CD8-positive, alpha-beta memory T cell (primary cell): ENCODE measurements around the gene LRRC3. TPM values are rescaled to one million over a fixed set of nuclear protein-coding genes. Genes with fewer than 3 reads are reported as not detected.
"Not testable (repeated sequence)": the region's sequence is repeated elsewhere in the genome, so short reads cannot be mapped to it uniquely, and the experiment has no call there.

Source experiments
- CTCF ChIA-PET: fragments of 350-600 bp; sonication (Branson Sonifier 250); formaldehyde crosslinking; loops from one replicate; lab custom pipeline; 2021; ENCODE audit warnings: antibody characterized with exemption; lab: Charles Lee
- POLR2A ChIA-PET: fragments of 350-600 bp; sonication (Branson Sonifier 250); formaldehyde crosslinking; loops from one replicate; lab custom pipeline; 2021; ENCODE audit warnings: antibody characterized with exemption; lab: Charles Lee
- DNase-seq, 5 donors: peaks; one replicate each; pipeline versions ENCODE4 v3.0.0 to v3.0.0-alpha.2; 2020 to 2022; ENCODE audit warnings: mixed read lengths in 1 of 5
- H3K27ac ChIP-seq: one replicate; pipeline ENCODE4 v1.7.0; 2013; ENCODE audit warnings: low read depth, mild to moderate bottlenecking, low read length, moderate library complexity
- H3K27me3 ChIP-seq: 2 replicates; pipeline ENCODE4 v1.7.0; 2013; ENCODE audit warnings: low read length, mild to moderate bottlenecking; ENCODE audit not compliant: insufficient read depth, poor library complexity, severe bottlenecking
- H3K36me3 ChIP-seq: 2 replicates; pipeline ENCODE4 v1.7.0; 2013; ENCODE audit warnings: mild to moderate bottlenecking, low read length, moderate library complexity; ENCODE audit not compliant: insufficient read depth
- H3K4me1 ChIP-seq: 2 replicates; pipeline ENCODE4 v1.7.0; 2013; ENCODE audit warnings: mild to moderate bottlenecking, low read length, moderate library complexity; ENCODE audit not compliant: insufficient read depth
- H3K4me3 ChIP-seq: 2 replicates; pipeline ENCODE4 v1.7.0; 2013; ENCODE audit warnings: mild to moderate bottlenecking, low read length
- H3K9me3 ChIP-seq: 2 replicates; pipeline ENCODE4 v1.7.0; 2013; ENCODE audit warnings: mild to moderate bottlenecking, low read length
- H3K27ac Mint-ChIP-seq, 8 donors: one replicate each; pipeline ENCODE4 v1.8.0; 2020 to 2021; ENCODE audit warnings: mixed read lengths in 8 of 8, mild to moderate bottlenecking in 6 of 8, inconsistent platforms in 3 of 8, moderate library complexity in 3 of 8
- H3K27me3 Mint-ChIP-seq, 2 donors: one replicate each; pipeline ENCODE4 v1.8.0; 2020 to 2021; ENCODE audit warnings: mixed read lengths in 2 of 2, mild to moderate bottlenecking in 1 of 2, moderate library complexity in 1 of 2
- H3K36me3 Mint-ChIP-seq, 3 donors: one replicate each; pipeline ENCODE4 v1.8.0; 2020 to 2021; ENCODE audit warnings: mixed read lengths in 3 of 3, inconsistent platforms in 1 of 3, mild to moderate bottlenecking in 1 of 3
- H3K4me1 Mint-ChIP-seq, 3 donors: one replicate each; pipeline ENCODE4 v1.8.0; 2020 to 2021; ENCODE audit warnings: mixed read lengths in 3 of 3, inconsistent platforms in 1 of 3, mild to moderate bottlenecking in 1 of 3
- H3K4me3 Mint-ChIP-seq, 7 donors: one replicate each; pipeline ENCODE4 v1.8.0; 2020 to 2021; ENCODE audit warnings: mixed read lengths in 7 of 7, mild to moderate bottlenecking in 6 of 7, moderate library complexity in 4 of 7, inconsistent platforms in 2 of 7
- H3K9me3 Mint-ChIP-seq, 5 donors: one replicate each; pipeline ENCODE4 v1.8.0; 2020 to 2022; ENCODE audit warnings: mixed read lengths in 5 of 5, mild to moderate bottlenecking in 3 of 5, moderate library complexity in 2 of 5, inconsistent platforms in 1 of 5
- polyA plus RNA-seq: library from polyadenylated mRNA; unstranded; fragments of 300-500 nt; fragmentation: Illumina TruSeq; gene quantifications from one replicate; pipeline ENCODE4 v1.2.3, GENCODE V29; 2021
- total RNA-seq, 2 experiments: library from RNA; stranded (reverse); gene quantifications; one replicate each; pipeline ENCODE4 v1.2.3, GENCODE V29; 2021

Gene LRRC3
- total and polyA plus RNA-seq, 3 experiments from 2014 or later = 0.17 to 0.90 (median 0.80) TPM

DNA sequence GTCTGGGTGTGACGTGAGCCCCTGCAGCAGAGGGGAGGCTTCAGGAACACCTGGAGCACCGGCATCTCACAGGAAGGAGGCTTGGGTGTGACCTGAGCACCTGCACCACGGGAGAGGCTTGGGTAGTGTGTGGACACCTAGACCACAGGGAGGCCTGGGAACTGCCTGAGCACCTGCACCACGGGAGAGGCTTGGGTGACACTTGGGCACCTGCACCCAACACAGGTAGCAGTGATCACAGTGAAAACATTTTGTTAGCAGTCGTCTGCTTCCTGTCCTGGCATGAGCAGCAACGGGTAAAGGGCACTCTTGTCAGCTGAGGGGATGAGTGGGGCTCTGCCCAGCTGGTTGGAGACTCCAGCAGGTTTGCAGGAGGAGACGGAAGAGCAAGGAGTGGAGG lies 22.4 kb downstream of the LRRC3 start:
- no peaks in the 10 kb centered on the region for H3K36me3 ChIP-seq
- Mint-ChIP-seq H3K36me3 (no peaks in the 10 kb centered on the region), H3K27me3 (peaks cover 0 to 6% of the 10 kb centered on the region in 2 donors), H3K4me1 (peaks cover 3 to 7% (median 3%) of the 10 kb centered on the region in 3 donors), H3K4me3 (no peak overlapping the region), H3K27ac (no peak overlapping the region), H3K9me3 (no peaks in the 10 kb centered on the region)
- POLR2A ChIA-PET = no interaction called here
- no peak for DNase-seq
- no peaks in the 10 kb centered on the region for H3K4me1 ChIP-seq
- CTCF ChIA-PET = no interaction called here
- H3K4me3 ChIP-seq = no peak overlapping the region
- no peak overlapping the region for H3K27ac ChIP-seq
- H3K27me3 ChIP-seq = no peaks in the 10 kb centered on the region
- no peaks in the 10 kb centered on the region for H3K9me3 ChIP-seq

DNA sequence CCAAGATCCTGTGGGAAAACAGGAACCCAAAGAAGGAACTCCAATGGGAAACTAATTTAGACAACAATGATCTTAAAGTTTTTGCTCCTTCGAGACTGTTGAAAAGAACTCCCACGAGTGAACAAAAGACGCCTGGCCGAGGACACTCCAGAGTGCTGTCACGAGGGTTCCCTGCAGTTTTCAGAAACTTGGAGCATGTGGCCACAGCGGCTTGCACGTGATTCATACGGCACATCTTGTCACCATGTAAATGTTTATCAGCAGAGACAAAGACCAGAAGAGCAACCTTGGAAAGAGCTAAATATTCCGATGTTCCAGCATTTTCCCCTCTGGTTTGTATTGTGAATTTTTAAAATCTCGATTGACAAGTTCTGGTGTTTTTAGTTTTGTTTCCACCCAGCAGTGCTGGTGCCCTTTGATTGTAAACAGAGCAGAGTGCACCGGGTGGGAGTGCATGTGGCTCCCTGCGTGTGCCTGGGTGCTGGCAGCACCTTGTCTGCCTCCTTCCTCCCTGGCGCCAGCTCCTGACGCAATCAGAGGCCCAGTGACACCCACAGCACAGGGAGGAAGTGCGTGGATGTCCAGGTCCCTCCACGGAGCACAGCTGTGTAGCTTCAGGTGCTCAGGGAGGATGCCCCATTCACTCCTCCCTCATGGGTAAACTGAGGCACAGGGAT lies 23.0 kb downstream of the LRRC3 start:
- POLR2A ChIA-PET = no interaction called here
- Histone ChIP-seq H3K36me3 (no peaks in the 10 kb centered on the region), H3K27ac (no peak overlapping the region), H3K27me3 (no peaks in the 10 kb centered on the region), H3K4me1 (no peaks in the 10 kb centered on the region), H3K4me3 (no peak overlapping the region), H3K9me3 (no peaks in the 10 kb centered on the region)
- peaks cover 1 to 6% of the 10 kb centered on the region in 2 donors for H3K27me3 Mint-ChIP-seq
- no peak overlapping the region for H3K4me3 Mint-ChIP-seq
- no peaks in the 10 kb centered on the region for H3K36me3 Mint-ChIP-seq
- DNase-seq = no peak
- no peak overlapping the region for H3K27ac Mint-ChIP-seq
- no peaks in the 10 kb centered on the region for H3K9me3 Mint-ChIP-seq
- CTCF ChIA-PET = no interaction called here
- peaks cover 3 to 7% (median 3%) of the 10 kb centered on the region in 3 donors for H3K4me1 Mint-ChIP-seq

DNA sequence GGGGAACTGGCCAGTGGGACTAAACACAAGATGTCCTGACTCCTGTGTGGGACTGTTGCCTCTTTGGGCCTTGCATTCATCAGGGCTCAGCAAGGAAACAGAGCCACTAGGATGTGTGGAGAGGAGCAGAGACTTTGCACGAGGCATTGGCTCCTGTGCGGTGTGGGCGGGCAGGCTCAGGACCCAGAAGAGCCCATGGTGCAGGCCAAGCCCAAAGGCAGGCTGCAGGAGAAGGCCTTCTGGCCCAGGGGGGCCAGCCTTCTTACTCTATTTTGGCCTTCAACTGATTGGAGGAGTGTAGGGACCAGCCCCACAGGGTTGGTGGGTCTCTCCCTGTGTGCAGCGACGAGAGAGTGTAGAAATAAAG lies 23.5 kb downstream of the LRRC3 start:
- Mint-ChIP-seq H3K9me3 (no peaks in the 10 kb centered on the region), H3K4me3 (no peak overlapping the region), H3K27ac (peak overlapping the region in 1 of 8 donors; percentile 77), H3K36me3 (no peaks in the 10 kb centered on the region), H3K27me3 (peaks cover 1 to 7% of the 10 kb centered on the region in 2 donors), H3K4me1 (peaks cover 3 to 7% (median 3%) of the 10 kb centered on the region in 3 donors)
- Histone ChIP-seq H3K4me3 (no peak overlapping the region), H3K27ac (no peak overlapping the region), H3K4me1 (no peaks in the 10 kb centered on the region), H3K27me3 (no peaks in the 10 kb centered on the region), H3K36me3 (no peaks in the 10 kb centered on the region), H3K9me3 (no peaks in the 10 kb centered on the region)
- ChIA-PET CTCF (no interaction called here), POLR2A (no interaction called here)
- DNase-seq = no peak

DNA sequence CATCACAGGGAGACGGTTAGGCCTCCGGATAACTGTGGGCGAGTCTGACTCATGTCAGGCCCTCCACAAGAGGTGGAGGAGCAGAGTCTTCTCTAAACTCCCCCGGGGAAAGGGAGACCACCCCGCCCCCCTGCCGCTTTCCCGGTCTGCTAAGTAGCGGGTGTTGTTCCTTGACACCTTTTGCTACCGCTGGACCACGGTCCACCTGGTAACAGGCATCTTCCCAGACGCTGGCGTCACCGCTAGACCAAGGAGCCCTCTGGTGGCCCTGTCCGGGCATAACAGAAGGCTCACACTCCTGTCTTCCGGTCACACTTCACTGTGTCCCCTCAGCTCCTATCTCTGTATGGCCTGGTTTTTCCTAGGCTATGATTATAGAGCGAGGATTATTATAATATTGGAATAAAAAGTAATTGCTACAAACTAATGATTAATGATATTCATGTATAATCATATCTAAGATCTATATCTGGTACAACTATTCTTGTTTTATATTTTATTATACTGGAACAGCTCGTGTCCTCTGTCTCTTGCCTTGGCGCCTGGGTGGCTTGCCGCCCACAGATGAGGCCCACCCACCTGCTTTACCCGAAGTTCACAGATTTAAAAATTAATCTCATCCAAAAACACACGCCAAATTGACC lies 24.4 kb downstream of the LRRC3 start:
- DNase-seq = peak in 3 of 5 donors; percentile 21 to 38 (median 32)
- H3K9me3 ChIP-seq, H3K4me1 ChIP-seq, H3K36me3 ChIP-seq, POLR2A ChIA-PET, H3K4me3 ChIP-seq, H3K27me3 ChIP-seq, H3K36me3 Mint-ChIP-seq, CTCF ChIA-PET, H3K27ac ChIP-seq, H3K4me1 Mint-ChIP-seq, H3K9me3 Mint-ChIP-seq: not testable (repeated sequence)
- Mint-ChIP-seq H3K27me3 (peaks cover 1 to 14% of the 10 kb centered on the region in 2 donors), H3K4me3 (peak overlapping the region in 1 of 7 donors; percentile 28), H3K27ac (peak overlapping the region in 1 of 8 donors; percentile 65)

DNA sequence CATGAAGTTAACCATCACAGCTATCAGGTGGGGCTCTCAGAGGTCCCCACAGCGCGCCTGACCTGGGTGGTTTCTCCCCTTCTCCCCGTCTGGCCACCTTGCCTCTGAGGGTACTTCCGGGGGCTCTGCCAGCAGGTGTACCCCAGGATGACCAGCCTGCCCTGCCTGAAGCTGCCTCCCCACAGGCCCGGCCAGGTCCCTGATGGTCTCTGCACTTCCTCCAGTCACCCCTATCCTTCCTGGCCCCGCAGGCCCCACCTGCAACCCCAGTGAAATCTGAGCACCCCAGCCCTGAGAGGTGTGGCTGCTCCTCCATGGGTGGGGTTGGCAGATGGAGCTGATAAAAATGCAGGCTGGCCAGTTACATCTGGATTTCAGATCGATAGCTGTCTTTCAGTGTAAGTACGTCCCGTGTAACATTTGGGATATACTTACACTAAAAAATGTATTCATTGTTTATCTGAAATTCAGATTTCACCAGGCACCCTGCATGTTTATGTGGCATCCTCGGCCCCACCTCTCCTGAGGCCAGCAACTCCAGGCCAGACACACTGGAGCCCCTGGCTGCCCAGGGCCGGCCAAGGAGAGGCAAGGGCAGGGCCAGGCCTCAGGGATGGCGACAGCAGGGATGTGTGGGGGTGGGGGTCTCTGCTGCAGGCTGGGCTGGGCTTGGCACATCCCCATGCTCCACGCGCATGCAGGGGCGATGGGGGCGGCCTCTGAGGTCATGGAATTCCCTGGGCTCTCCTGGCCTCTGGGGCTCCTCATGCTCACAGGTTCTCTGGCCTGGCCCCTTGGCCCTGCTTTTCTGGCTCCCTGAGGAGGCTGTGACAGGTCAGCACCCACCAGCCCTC lies 25.1 kb downstream of the LRRC3 start:
- Mint-ChIP-seq H3K4me1 (peaks cover 3 to 7% (median 7%) of the 10 kb centered on the region in 3 donors), H3K9me3 (no peaks in the 10 kb centered on the region), H3K27ac (no peak overlapping the region), H3K36me3 (no peaks in the 10 kb centered on the region), H3K27me3 (peaks cover 1 to 20% of the 10 kb centered on the region in 2 donors), H3K4me3 (no peak overlapping the region)
- Histone ChIP-seq H3K27ac (no peak overlapping the region), H3K27me3 (no peaks in the 10 kb centered on the region), H3K4me1 (no peaks in the 10 kb centered on the region), H3K4me3 (no peak overlapping the region), H3K36me3 (no peaks in the 10 kb centered on the region), H3K9me3 (no peaks in the 10 kb centered on the region)
- DNase-seq = no peak
- POLR2A ChIA-PET = interaction anchor here (0.6 kb wide), 1 partner anchor 177 kb away, joined by 3 read pairs; the partner anchor contains the start of gene KRTAP12-3
- CTCF ChIA-PET = no interaction called here

DNA sequence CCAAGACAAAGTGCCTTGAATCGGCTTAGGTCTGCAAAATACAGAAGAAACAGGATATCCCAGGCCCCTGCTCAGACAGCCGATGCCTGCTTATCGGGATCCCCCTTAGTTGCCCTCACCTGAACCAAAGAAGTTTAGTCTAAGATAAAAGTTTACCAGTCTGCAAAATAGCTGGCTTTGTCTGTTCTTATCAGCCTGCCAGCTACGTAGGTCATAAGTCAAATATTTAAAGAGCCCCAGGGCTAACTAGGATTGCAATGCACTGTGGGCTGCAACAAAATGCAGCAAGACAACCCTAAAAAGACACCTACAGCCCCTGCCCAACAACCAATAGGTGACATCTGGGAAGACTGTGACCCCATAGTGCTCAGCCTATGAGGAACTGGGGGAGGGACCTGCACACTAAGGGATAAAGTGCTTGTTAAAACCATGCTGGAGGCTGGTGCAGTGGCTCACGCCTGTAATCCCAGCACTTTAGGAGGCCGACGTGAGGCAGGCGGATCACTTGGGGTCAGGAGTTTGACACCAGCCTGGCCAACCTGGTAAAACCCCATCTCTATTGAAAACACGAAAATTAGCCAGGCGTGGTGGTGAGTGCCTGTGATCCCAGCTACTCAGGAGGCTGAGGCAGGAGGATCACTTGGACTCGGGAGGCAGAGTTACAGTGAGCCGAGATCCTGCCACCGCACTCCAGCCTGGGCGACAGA lies 27.4 kb downstream of the LRRC3 start:
- H3K36me3 ChIP-seq = no peaks in the 10 kb centered on the region
- CTCF ChIA-PET = no interaction called here
- no peak overlapping the region for H3K27ac ChIP-seq
- POLR2A ChIA-PET = no interaction called here
- H3K36me3 Mint-ChIP-seq = no peaks in the 10 kb centered on the region
- no peaks in the 10 kb centered on the region for H3K9me3 Mint-ChIP-seq
- DNase-seq = no peak
- H3K27me3 Mint-ChIP-seq = peaks cover 7 to 23% of the 10 kb centered on the region in 2 donors
- H3K9me3 ChIP-seq = no peaks in the 10 kb centered on the region
- H3K4me1 ChIP-seq = peaks cover 9% of the 10 kb centered on the region
- H3K4me3 Mint-ChIP-seq = no peak overlapping the region
- H3K4me1 Mint-ChIP-seq = peaks cover 3 to 7% (median 7%) of the 10 kb centered on the region in 3 donors
- H3K27me3 ChIP-seq = no peaks in the 10 kb centered on the region
- no peak overlapping the region for H3K27ac Mint-ChIP-seq
- no peak overlapping the region for H3K4me3 ChIP-seq

DNA sequence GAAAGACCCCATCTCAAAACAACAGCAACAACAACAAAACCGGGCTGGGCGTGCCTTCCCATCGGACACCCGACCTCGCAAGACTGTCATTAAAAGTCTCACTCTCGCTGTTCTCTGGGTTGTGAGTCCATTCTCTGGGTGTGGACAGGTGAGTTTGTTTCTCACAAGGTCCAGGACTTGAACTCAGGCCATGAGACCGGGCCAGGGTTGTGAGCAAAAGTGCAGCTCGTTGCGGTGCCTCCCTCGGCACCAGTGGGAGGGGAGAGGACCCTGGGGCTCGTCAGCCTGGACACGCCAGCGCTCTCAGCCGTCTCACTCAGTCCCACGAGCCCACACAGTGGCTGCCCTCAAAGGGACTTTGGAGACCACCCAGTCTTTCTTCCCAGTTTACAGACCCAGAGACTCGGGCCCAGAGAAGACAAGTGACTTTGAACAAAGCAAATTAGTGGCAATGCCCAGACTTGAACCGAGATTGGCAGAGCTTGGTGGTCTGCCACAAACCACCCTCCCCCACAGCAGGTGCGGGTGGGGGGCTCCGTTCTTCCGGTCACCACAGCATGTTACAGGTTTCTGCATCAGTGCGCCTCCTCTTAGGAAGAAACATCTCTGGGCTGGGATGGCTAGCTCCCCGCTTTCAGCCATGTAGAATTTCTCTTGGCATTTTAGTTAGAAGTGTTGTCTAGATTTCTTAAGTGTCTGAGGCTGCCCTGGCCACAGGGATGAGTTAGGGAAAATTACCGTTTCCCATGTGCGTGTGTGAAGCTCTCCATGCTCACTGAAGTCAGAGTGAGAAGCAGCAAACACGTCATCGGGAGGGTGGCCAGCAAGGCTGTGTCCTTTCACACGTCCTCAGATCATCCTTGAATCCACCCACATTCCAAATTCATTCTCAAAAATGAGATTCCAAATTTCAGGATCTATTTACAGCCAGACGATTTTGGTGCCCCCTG lies 28.3 kb downstream of the LRRC3 start:
- Mint-ChIP-seq H3K9me3 (no peaks in the 10 kb centered on the region), H3K4me3 (no peak overlapping the region), H3K4me1 (peaks cover 3 to 7% (median 7%) of the 10 kb centered on the region in 3 donors), H3K36me3 (no peaks in the 10 kb centered on the region), H3K27me3 (peaks cover 9 to 23% of the 10 kb centered on the region in 2 donors), H3K27ac (peak overlapping the region in 1 of 8 donors; percentile 50)
- no peaks in the 10 kb centered on the region for H3K36me3 ChIP-seq
- H3K27me3 ChIP-seq = no peaks in the 10 kb centered on the region
- POLR2A ChIA-PET = interaction anchor here (0.6 kb wide), 1 partner anchor 12 kb away, joined by 7 read pairs; no protein-coding TSS in a partner anchor
- H3K27ac ChIP-seq = no peak overlapping the region
- no peak overlapping the region for H3K4me3 ChIP-seq
- no peaks in the 10 kb centered on the region for H3K9me3 ChIP-seq
- H3K4me1 ChIP-seq = peaks cover 9% of the 10 kb centered on the region
- CTCF ChIA-PET = no interaction called here
- no peak for DNase-seq
